ENCODE results near the gene HSD11B2. TPM values are rescaled to one million over a fixed set of nuclear protein-coding genes. Genes with fewer than 3 reads are reported as not detected.
A peak's percentile ranks its signal among the peaks of the same experiment; 100 is the strongest.

HSD11B2 gene
- total and polyA plus RNA-seq, 10 donors, result 0.85 to 18.3 (median 4.2) TPM

DNA sequence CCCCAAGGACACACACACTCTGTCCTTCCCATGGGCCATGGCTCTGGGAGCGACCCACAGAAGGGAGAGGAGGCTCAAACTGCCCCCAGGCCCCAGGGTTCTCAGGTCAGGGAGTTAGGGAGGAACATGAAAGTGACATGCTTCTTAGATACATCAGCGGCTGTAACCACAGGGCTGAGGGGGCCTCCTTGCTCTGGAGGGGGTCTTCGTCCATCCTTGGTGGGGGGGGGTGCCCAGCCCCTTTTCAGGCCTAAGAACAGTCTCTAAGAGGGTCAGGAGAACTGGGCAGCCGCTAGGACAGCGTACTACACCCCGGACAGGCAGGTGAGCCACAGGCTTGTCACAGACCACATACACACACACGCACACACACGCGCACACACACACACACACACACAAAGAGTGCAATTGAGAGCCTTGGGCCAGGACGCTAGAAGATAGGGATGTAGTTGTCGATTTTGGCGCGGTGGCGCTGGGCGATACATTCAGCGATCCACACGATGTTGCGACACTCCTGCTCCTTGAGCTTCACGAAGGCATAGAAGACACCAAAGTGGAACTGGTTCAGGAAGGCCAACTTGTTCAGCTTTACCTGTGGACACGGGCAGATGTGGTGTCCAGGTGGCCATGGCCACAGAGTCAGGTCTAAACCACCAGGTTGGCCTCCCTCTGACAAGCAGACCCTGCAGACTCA is 7.3 kb downstream of the HSD11B2 start:
- H3K27ac ChIP-seq, result no peak overlapping the region
- 93 to 95% (median 94%) methylated on average over 13 to 20 of the region's 20 CpGs for WGBS, 5 donors
- no peaks in the 10 kb centered on the region for H3K9me3 ChIP-seq
- TF ChIP-seq POLR2AphosphoS5 (IDR thresholded peaks at IDR 0.05) (peak in 1 of 3 donors; percentile 22), POLR2A (IDR thresholded peaks at IDR 0.05) (no peak)
- H3K4me3 ChIP-seq, result no peak overlapping the region
- DNase-seq, result no peak
- peaks cover 4 to 81% (median 32%) of the 10 kb centered on the region in 6 donors for H3K4me1 ChIP-seq
- intact Hi-C loops (cut with DNase I; ENCODE audit: low total_unique reads), result no loop called here
- no peaks in the 10 kb centered on the region for H3K27me3 ChIP-seq (replicated peaks in 1 of 7)
- H3K36me3 ChIP-seq, result peaks cover 0 to 79% (median 64%) of the 10 kb centered on the region in 6 donors

DNA sequence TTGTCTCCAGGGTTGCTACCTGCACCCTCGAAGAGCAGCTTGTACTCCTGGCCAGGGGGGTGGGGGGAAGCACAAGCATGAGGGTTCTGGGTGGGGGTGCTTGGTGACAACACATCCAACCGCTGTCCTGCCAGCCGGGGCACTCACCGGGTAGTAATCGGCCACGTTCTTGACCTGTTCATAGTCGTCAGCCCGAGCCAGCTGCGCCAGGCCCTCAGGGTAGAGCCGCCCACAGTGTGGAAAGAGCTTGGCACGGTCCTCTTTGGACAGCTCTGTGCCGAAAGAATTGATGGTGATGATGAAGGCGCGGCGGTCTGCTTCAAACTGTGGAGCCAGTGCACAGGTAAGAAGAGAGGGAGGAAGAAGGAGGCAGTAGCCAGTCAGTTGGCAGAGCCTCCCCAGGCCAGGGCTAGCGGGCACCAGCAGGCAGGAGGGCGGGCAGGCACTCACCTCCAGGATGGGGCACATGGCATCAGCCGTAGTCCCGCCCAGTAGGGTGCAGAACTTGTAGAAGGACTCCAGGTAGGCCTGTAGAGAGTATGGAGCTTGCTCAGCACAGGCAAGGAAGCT is 8.0 kb downstream of the HSD11B2 start:
- no peak overlapping the region for H3K27ac ChIP-seq
- 92 to 97% (median 97%) methylated on average over 19 of the region's 19 CpGs for WGBS, 5 donors
- no peak for DNase-seq
- intact Hi-C loops (cut with DNase I; ENCODE audit: low total_unique reads), result no loop called here
- H3K9me3 ChIP-seq, result no peaks in the 10 kb centered on the region
- peaks cover 11 to 81% (median 36%) of the 10 kb centered on the region in 6 donors for H3K4me1 ChIP-seq
- TF ChIP-seq, protein P1, sequence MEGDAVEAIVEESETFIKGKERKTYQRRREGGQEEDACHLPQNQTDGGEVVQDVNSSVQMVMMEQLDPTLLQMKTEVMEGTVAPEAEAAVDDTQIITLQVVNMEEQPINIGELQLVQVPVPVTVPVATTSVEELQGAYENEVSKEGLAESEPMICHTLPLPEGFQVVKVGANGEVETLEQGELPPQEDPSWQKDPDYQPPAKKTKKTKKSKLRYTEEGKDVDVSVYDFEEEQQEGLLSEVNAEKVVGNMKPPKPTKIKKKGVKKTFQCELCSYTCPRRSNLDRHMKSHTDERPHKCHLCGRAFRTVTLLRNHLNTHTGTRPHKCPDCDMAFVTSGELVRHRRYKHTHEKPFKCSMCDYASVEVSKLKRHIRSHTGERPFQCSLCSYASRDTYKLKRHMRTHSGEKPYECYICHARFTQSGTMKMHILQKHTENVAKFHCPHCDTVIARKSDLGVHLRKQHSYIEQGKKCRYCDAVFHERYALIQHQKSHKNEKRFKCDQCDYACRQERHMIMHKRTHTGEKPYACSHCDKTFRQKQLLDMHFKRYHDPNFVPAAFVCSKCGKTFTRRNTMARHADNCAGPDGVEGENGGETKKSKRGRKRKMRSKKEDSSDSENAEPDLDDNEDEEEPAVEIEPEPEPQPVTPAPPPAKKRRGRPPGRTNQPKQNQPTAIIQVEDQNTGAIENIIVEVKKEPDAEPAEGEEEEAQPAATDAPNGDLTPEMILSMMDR (IDR thresholded peaks at IDR 0.05 in 8 of 11, conservative IDR thresholded peaks at IDR 0.05 in 3 of 11), result no peak
- TF ChIP-seq POLR2AphosphoS5 (IDR thresholded peaks at IDR 0.05) (no peak), POLR2A (IDR thresholded peaks at IDR 0.05) (no peak)
- no peaks in the 10 kb centered on the region for H3K27me3 ChIP-seq (replicated peaks in 1 of 7)
- peaks cover 0 to 86% (median 68%) of the 10 kb centered on the region in 6 donors for H3K36me3 ChIP-seq
- H3K4me3 ChIP-seq, result no peak overlapping the region

DNA sequence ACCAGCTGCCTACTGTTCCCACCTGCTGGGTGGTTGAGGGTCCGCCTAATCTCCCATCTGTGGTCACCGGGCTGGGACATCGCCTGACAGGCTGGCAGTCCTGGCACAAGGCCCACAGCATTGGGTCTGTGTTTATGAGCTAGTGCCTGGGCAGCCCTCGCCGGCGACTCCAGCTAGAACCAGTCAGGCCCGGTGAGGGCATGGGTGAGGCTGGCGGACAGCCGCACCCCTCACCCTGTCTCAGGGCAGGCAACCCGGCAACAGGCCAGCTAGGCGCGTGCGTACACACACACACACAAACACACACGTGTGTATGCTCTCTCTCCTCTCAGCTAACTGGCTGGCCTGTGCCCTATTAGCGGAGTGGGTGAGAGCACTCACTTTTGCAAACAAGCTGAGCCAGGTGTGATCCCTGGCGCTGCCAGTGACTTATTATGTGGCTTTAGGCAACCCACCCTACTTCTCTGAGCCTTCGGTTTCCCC is 10.4 kb downstream of the HSD11B2 start:
- H3K4me3 ChIP-seq, result no peak overlapping the region
- TF ChIP-seq POLR2A (IDR thresholded peaks at IDR 0.05), result no peak
- TF ChIP-seq POLR2AphosphoS5 (IDR thresholded peaks at IDR 0.05), result peak in 1 of 3 donors; percentile 44
- peaks cover 0 to 100% (median 85%) of the 10 kb centered on the region in 6 donors for H3K36me3 ChIP-seq
- peaks cover 13 to 81% (median 38%) of the 10 kb centered on the region in 6 donors for H3K4me1 ChIP-seq
- H3K27me3 ChIP-seq (replicated peaks in 1 of 7), result no peaks in the 10 kb centered on the region
- no peaks in the 10 kb centered on the region for H3K9me3 ChIP-seq
- no peak overlapping the region for H3K27ac ChIP-seq
- no peak for DNase-seq
- 78 to 93% (median 90%) methylated on average over 7 to 17 of the region's 17 CpGs for WGBS, 5 donors
- intact Hi-C loops (cut with DNase I; ENCODE audit: low total_unique reads), result no loop called here

DNA sequence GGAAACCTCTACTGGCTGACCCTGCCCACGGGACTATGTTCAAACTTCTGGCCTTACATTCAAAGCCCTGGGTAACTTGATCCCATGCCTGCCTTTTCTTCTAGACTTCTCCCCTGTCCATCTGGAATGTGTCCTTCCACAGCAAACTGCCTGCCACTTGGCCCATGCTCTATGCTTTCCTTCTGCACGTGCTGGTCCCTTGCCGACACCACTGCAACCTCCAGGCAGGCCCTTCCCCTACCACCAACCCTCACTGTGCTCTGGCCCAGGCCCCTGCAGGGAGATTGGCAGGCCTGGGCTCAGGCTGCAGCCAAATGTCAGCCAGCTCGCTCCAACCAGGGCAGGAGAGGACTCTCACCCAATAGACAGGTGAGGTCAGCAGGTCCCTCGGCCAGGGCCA is 11.0 kb downstream of the HSD11B2 start:
- TF ChIP-seq, protein P1 (IDR thresholded peaks at IDR 0.05 in 8 of 11, conservative IDR thresholded peaks at IDR 0.05 in 3 of 11), result no peak
- no peak for TF ChIP-seq POLR2A (IDR thresholded peaks at IDR 0.05)
- TF ChIP-seq POLR2AphosphoS5 (IDR thresholded peaks at IDR 0.05), result peak in 1 of 3 donors; percentile 11
- DNase-seq, result no peak
- Histone ChIP-seq H3K4me3 (no peak overlapping the region), H3K36me3 (peaks cover 0 to 100% (median 80%) of the 10 kb centered on the region in 6 donors), H3K27ac (peak overlapping the region in 1 of 8 donors; percentile 74), H3K4me1 (peaks cover 15 to 81% (median 44%) of the 10 kb centered on the region in 6 donors), H3K9me3 (no peaks in the 10 kb centered on the region), H3K27me3 (replicated peaks in 1 of 7) (no peaks in the 10 kb centered on the region)
- WGBS, 5 donors, result 85 to 98% (median 88%) methylated on average over 5 of the region's 5 CpGs
- intact Hi-C loops (cut with DNase I; ENCODE audit: low total_unique reads), result no loop called here

Measured in spleen (tissue), 11 donors.